AG20443 (cell line): ENCODE data around the gene SLC6A15.
A peak's percentile ranks its signal among the peaks of the same experiment; 100 is the strongest.

Experiments
- DNase-seq: peaks from one replicate; pipeline ENCODE4 v3.0.0; 2012; ENCODE audit warnings: low spot score, mixed read lengths

The SLC6A15 gene

GRCh38 chr12:84874125-84874824 is 38.3 kb downstream of the SLC6A15 start:
- peak; percentile 32 for DNase-seq

- no peak for DNase-seq
Measured at GRCh38 chr12:84862186-84862585, 50.4 kb downstream of the SLC6A15 start.

GRCh38 chr12:84860718-84861117 is 51.9 kb downstream of the SLC6A15 start:
- DNase-seq: no peak

GRCh38 chr12:84858796-84859195 is 53.8 kb downstream of the SLC6A15 start:
- no peak for DNase-seq

GRCh38 chr12:84857525-84858208 is 54.9 kb downstream of the SLC6A15 start:
- DNase-seq: no peak

GRCh38 chr12:84856156-84856900 is 56.3 kb downstream of the SLC6A15 start:
- DNase-seq: no peak

- DNase-seq: no peak
Measured at GRCh38 chr12:84843593-84844144, 68.9 kb downstream of the SLC6A15 start.

- DNase-seq: peak; percentile 44
Measured at GRCh38 chr12:84842406-84843013, 70.1 kb downstream of the SLC6A15 start.

GRCh38 chr12:84841591-84841990 is 71.0 kb downstream of the SLC6A15 start:
- DNase-seq: no peak

GRCh38 chr12:84840356-84840755 is 72.2 kb downstream of the SLC6A15 start:
- no peak for DNase-seq

- no peak for DNase-seq
Measured at GRCh38 chr12:84826925-84827324, 85.7 kb downstream of the SLC6A15 start.

- no peak for DNase-seq
Measured at GRCh38 chr12:84825149-84825548, 87.5 kb downstream of the SLC6A15 start.

GRCh38 chr12:84822525-84822924 is 90.1 kb downstream of the SLC6A15 start:
- DNase-seq: no peak

GRCh38 chr12:84816916-84817695 is 95.5 kb downstream of the SLC6A15 start:
- DNase-seq: no peak

- DNase-seq: peak; percentile 12
Measured at GRCh38 chr12:84814664-84815245, 97.8 kb downstream of the SLC6A15 start.

GRCh38 chr12:84813780-84814663 is 98.6 kb downstream of the SLC6A15 start:
- DNase-seq: no peak

- DNase-seq: no peak
Measured at GRCh38 chr12:84811291-84811690, 101.3 kb downstream of the SLC6A15 start.

- DNase-seq: no peak
Measured at GRCh38 chr12:84810611-84811010, 102.0 kb downstream of the SLC6A15 start.
